HEK293 (cell line): ENCODE data around the gene CCDC178.

Source experiments
- CTCF ChIA-PET: fragments of 350-600 bp; formaldehyde crosslinking; extraction: SDS; loops from one replicate; lab custom pipeline; 2021; ENCODE audit warnings: antibody characterized with exemption; lab: Yijun Ruan, JAX
- POLR2A ChIA-PET: fragments of 300-600 bp; formaldehyde crosslinking; extraction: SDS; loops from one replicate; lab custom pipeline; 2020; ENCODE audit warnings: antibody characterized with exemption, inconsistent platforms; lab: Yijun Ruan, JAX
- H3K27ac ChIP-seq: fragments of 200-500 bp; sonication (Bioruptor generic); 2 replicates; pipeline ENCODE4 v1.5.1; 2014; ENCODE audit warnings: low read depth, low read length, control low read depth, inconsistent platforms; ENCODE audit errors: extremely low read depth
- H3K36me3 ChIP-seq, 2 experiments: fragments of 200-500 bp in 1 of 2; sonication (Bioruptor generic) in 1 of 2; 1 replicate in 1 of 2; 2 replicates in 1 of 2; pipeline ENCODE4 v1.5.1; 2014 to 2017; ENCODE audit warnings: inconsistent platforms in 2 of 2, low read length in 2 of 2; ENCODE audit not compliant: control insufficient read depth in 2 of 2, insufficient read depth in 1 of 2
- H3K4me1 ChIP-seq: fragments of 200-500 bp; sonication (Bioruptor generic); 2 replicates; pipeline ENCODE4 v1.5.1; 2014; ENCODE audit warnings: mild to moderate bottlenecking, low read length, inconsistent platforms; ENCODE audit not compliant: control insufficient read depth, insufficient read depth
- H3K4me3 ChIP-seq: 2 replicates; pipeline ENCODE4 v1.5.1; 2011; ENCODE audit warnings: low read depth, mild to moderate bottlenecking, control low read depth, low read length, moderate library complexity
- H3K9me3 ChIP-seq: fragments of 200-500 bp; sonication (Bioruptor generic); 2 replicates; pipeline ENCODE4 v1.5.1; 2014; ENCODE audit warnings: low read depth, low read length, inconsistent platforms; ENCODE audit not compliant: control insufficient read depth, insufficient read depth
- GFI1B ChIP-seq: fragments of 450-650 bp; formaldehyde crosslinking; IDR thresholded peaks from 2 replicates; pipeline ENCODE4 v1.5.1; 2016; ENCODE audit warnings: missing biosample characterization, missing genetic modification characterization
- GLI2 ChIP-seq: fragments of 450-650 bp; formaldehyde crosslinking; IDR thresholded peaks from 2 replicates; pipeline ENCODE4; 2017; ENCODE audit warnings: missing biosample characterization, missing genetic modification characterization, low read depth, borderline replicate concordance
- KLF17 ChIP-seq: fragments of 450-650 bp; formaldehyde crosslinking; IDR thresholded peaks from 2 replicates; pipeline ENCODE4 v1.5.1; 2016; ENCODE audit warnings: missing biosample characterization, missing genetic modification characterization
- PRDM4 ChIP-seq: fragments of 450-650 bp; formaldehyde crosslinking; IDR thresholded peaks from 2 replicates; pipeline ENCODE4 v1.5.1; 2017; ENCODE audit warnings: missing biosample characterization, missing genetic modification characterization
- REPIN1 ChIP-seq: fragments of 450-650 bp; formaldehyde crosslinking; IDR thresholded peaks from 2 replicates; pipeline ENCODE4 v1.5.1; 2017; ENCODE audit warnings: missing biosample characterization, missing genetic modification characterization, low read depth
- SALL2 ChIP-seq: fragments of 450-650 bp; formaldehyde crosslinking; IDR thresholded peaks from 2 replicates; pipeline ENCODE4 v1.5.0; 2017; ENCODE audit warnings: missing biosample characterization, mild to moderate bottlenecking, missing genetic modification characterization, borderline replicate concordance
- ZFHX2 ChIP-seq: fragments of 450-650 bp; formaldehyde crosslinking; conservative IDR thresholded peaks from 2 replicates; pipeline ENCODE4 v1.5.1; 2016; ENCODE audit warnings: missing biosample characterization, missing genetic modification characterization
- ZNF10 ChIP-seq: fragments of 450-650 bp; formaldehyde crosslinking; IDR thresholded peaks from 2 replicates; pipeline ENCODE4 v1.5.1; 2017; ENCODE audit warnings: missing biosample characterization, missing genetic modification characterization
- ZNF133 ChIP-seq: fragments of 450-650 bp; formaldehyde crosslinking; IDR thresholded peaks from 2 replicates; pipeline ENCODE4 v1.5.1; 2016; ENCODE audit warnings: missing biosample characterization, missing genetic modification characterization
- ZNF155 ChIP-seq: fragments of 450-650 bp; formaldehyde crosslinking; IDR thresholded peaks from 2 replicates; pipeline ENCODE4 v1.5.1; 2016; ENCODE audit warnings: missing biosample characterization, missing genetic modification characterization
- ZNF157 ChIP-seq: fragments of 450-650 bp; formaldehyde crosslinking; IDR thresholded peaks from 2 replicates; pipeline ENCODE4 v1.5.1; 2016; ENCODE audit warnings: missing biosample characterization, missing genetic modification characterization
- ZNF169 ChIP-seq: fragments of 450-650 bp; formaldehyde crosslinking; IDR thresholded peaks from 2 replicates; pipeline ENCODE4 v1.5.1; 2016; ENCODE audit warnings: missing biosample characterization, missing genetic modification characterization
- ZNF26 ChIP-seq: fragments of 450-650 bp; formaldehyde crosslinking; IDR thresholded peaks from 2 replicates; pipeline ENCODE4 v1.5.1; 2016; ENCODE audit warnings: missing biosample characterization, missing genetic modification characterization
- ZNF292 ChIP-seq: fragments of 450-650 bp; formaldehyde crosslinking; IDR thresholded peaks from 2 replicates; pipeline ENCODE4 v1.5.1; 2016; ENCODE audit warnings: low read depth, missing biosample characterization, missing genetic modification characterization, borderline replicate concordance
- ZNF366 ChIP-seq: fragments of 450-650 bp; formaldehyde crosslinking; conservative IDR thresholded peaks from 2 replicates; pipeline ENCODE4 v1.5.1; 2016; ENCODE audit warnings: missing biosample characterization, missing genetic modification characterization
- ZNF37A ChIP-seq: fragments of 450-650 bp; IDR thresholded peaks from 2 replicates; pipeline ENCODE4 v1.5.1; 2018; ENCODE audit warnings: missing biosample characterization, missing genetic modification characterization
- ZNF473 ChIP-seq: fragments of 450-650 bp; formaldehyde crosslinking; IDR thresholded peaks from 2 replicates; pipeline ENCODE4 v1.5.1; 2017; ENCODE audit warnings: missing biosample characterization, missing genetic modification characterization
- ZNF544 ChIP-seq: fragments of 450-650 bp; formaldehyde crosslinking; IDR thresholded peaks from 2 replicates; pipeline ENCODE4 v1.5.0; 2017; ENCODE audit warnings: missing biosample characterization, missing genetic modification characterization
- ZNF610 ChIP-seq: fragments of 450-650 bp; formaldehyde crosslinking; IDR thresholded peaks from 2 replicates; pipeline ENCODE4 v1.5.1; 2016; ENCODE audit warnings: missing biosample characterization, missing genetic modification characterization, borderline replicate concordance
- ZNF645 ChIP-seq: fragments of 450-650 bp; formaldehyde crosslinking; IDR thresholded peaks from 2 replicates; pipeline ENCODE4; 2016; ENCODE audit warnings: missing biosample characterization, missing genetic modification characterization
- ZNF654 ChIP-seq: fragments of 450-650 bp; formaldehyde crosslinking; IDR thresholded peaks from 2 replicates; pipeline ENCODE4 v1.5.1; 2016; ENCODE audit warnings: low read depth, missing biosample characterization, missing genetic modification characterization
- ZSCAN30 ChIP-seq: fragments of 450-650 bp; IDR thresholded peaks from 2 replicates; pipeline ENCODE4 v1.5.1; 2018; ENCODE audit warnings: missing biosample characterization, mild to moderate bottlenecking, missing genetic modification characterization, moderate library complexity

Gene CCDC178

GRCh38 chr18:32975163-32975436 is 465.4 kb downstream of the CCDC178 start:
- Histone ChIP-seq H3K4me3 (no peak overlapping the region), H3K4me1 (no peaks in the 10 kb centered on the region), H3K27ac (no peak overlapping the region), H3K9me3 (no peaks in the 10 kb centered on the region), H3K36me3 (no peaks in the 10 kb centered on the region)
- TF ChIP-seq ZNF10, result 0 out of 2 replicates have a peak, but pooled peaks have one; percentile 24
- no peak for TF ChIP-seq ZNF37A (tag by site-specific recombination)
- POLR2A ChIA-PET, result no interaction called here
- CTCF ChIA-PET, result interaction anchor here (1.2 kb wide), 1 partner anchor 12 kb away, joined by 3 read pairs; no protein-coding TSS in a partner anchor

GRCh38 chr18:32974421-32975162 is 465.9 kb downstream of the CCDC178 start:
- H3K9me3 ChIP-seq, result no peaks in the 10 kb centered on the region
- TF ChIP-seq ZNF645 (tag by site-specific recombination) (no peak), ZNF292 (tag by site-specific recombination) (no peak), PRDM4 (tag by site-specific recombination) (no peak), ZNF366 (no peak), ZNF654 (no peak), ZNF155 (tag by site-specific recombination) (no peak)
- H3K27ac ChIP-seq, result no peak overlapping the region
- no peaks in the 10 kb centered on the region for H3K36me3 ChIP-seq
- H3K4me3 ChIP-seq, result no peak overlapping the region
- no peaks in the 10 kb centered on the region for H3K4me1 ChIP-seq
- POLR2A ChIA-PET, result no interaction called here
- CTCF ChIA-PET, result interaction anchor here (0.7 to 1.2 kb wide), 3 partner anchors 11 to 63 kb away, joined by 3 read pairs; no protein-coding TSS in a partner anchor

GRCh38 chr18:32968248-32968647 is 472.3 kb downstream of the CCDC178 start:
- Histone ChIP-seq H3K36me3 (no peaks in the 10 kb centered on the region), H3K27ac (no peak overlapping the region), H3K9me3 (no peaks in the 10 kb centered on the region), H3K4me3 (no peak overlapping the region), H3K4me1 (no peaks in the 10 kb centered on the region)
- ChIA-PET POLR2A (no interaction called here), CTCF (interaction anchor here (0.6 kb wide), 1 partner anchor 517 kb away, joined by 3 read pairs; no protein-coding TSS in a partner anchor)
- TF ChIP-seq REPIN1, result no peak
- TF ChIP-seq ZNF133, result no peak
- TF ChIP-seq ZNF169 (tag by site-specific recombination), result no peak
- no peak for TF ChIP-seq ZFHX2 (tag by site-specific recombination)
- no peak for TF ChIP-seq ZNF26 (tag by site-specific recombination)
- TF ChIP-seq ZNF610 (tag by site-specific recombination), result no peak
- TF ChIP-seq GFI1B (tag by site-specific recombination), result no peak
- TF ChIP-seq PRDM4 (tag by site-specific recombination), result no peak
- TF ChIP-seq ZNF157 (tag by site-specific recombination), result no peak
- TF ChIP-seq KLF17 (tag by site-specific recombination), result no peak
- no peak for TF ChIP-seq ZSCAN30
- TF ChIP-seq GLI2, result no peak
- no peak for TF ChIP-seq ZNF544 (tag by site-specific recombination)
- no peak for TF ChIP-seq ZNF366
- no peak for TF ChIP-seq ZNF473 (tag by site-specific recombination)
- no peak for TF ChIP-seq SALL2
